Endothelial cell (in vitro differentiated cells): ENCODE data around the gene ACIN1. TPM values are rescaled to one million over a fixed set of nuclear protein-coding genes. Genes with fewer than 3 reads are reported as not detected.

Experiments used
- DNase-seq: peaks from one replicate; pipeline ENCODE4 v3.0.0; 2021; ENCODE audit warnings: low spot score
- H3K27ac Mint-ChIP-seq: one replicate; pipeline ENCODE4 v1.8.0; 2021; ENCODE audit warnings: mixed read lengths, inconsistent platforms; ENCODE audit not compliant: unreplicated experiment
- H3K27me3 Mint-ChIP-seq: one replicate; pipeline ENCODE4 v1.8.0; 2021; ENCODE audit warnings: mild to moderate bottlenecking, moderate library complexity, mixed read lengths, inconsistent platforms; ENCODE audit not compliant: unreplicated experiment
- H3K36me3 Mint-ChIP-seq: one replicate; pipeline ENCODE4 v1.8.0; 2021; ENCODE audit warnings: mild to moderate bottlenecking, low read depth, mixed read lengths, inconsistent platforms; ENCODE audit not compliant: unreplicated experiment
- H3K4me1 Mint-ChIP-seq: one replicate; pipeline ENCODE4 v1.8.0; 2021; ENCODE audit warnings: mild to moderate bottlenecking, mixed read lengths, inconsistent platforms; ENCODE audit not compliant: unreplicated experiment
- H3K4me3 Mint-ChIP-seq: one replicate; pipeline ENCODE4 v1.8.0; 2021; ENCODE audit warnings: mild to moderate bottlenecking, mixed read lengths, inconsistent platforms; ENCODE audit not compliant: unreplicated experiment
- H3K9me3 Mint-ChIP-seq: one replicate; pipeline ENCODE4 v1.8.0; 2021; ENCODE audit warnings: mixed read lengths, inconsistent platforms; ENCODE audit not compliant: unreplicated experiment
- CTCF ChIP-seq: fragments of 200-600 bp; sonication (generic); IDR thresholded peaks from one replicate; pipeline ENCODE4 v1.5.0; 2021; ENCODE audit warnings: antibody characterized with exemption; ENCODE audit not compliant: unreplicated experiment
- total RNA-seq: library from RNA; stranded (reverse); fragmentation: NEBNext Ultra II Directional; extraction: Animal tissue kit (Norgen Biotek cat#: 25700); gene quantifications from one replicate; pipeline ENCODE4 v1.2.1, GENCODE V29; 2021; ENCODE audit not compliant: unreplicated experiment

ACIN1 gene
- total RNA-seq, 1 donor from 2014 or later, result 226 TPM

GRCh38 chr14:23119363-23120327 lies 24.7 kb upstream of the ACIN1 start:
- no peak for DNase-seq
- H3K4me1 Mint-ChIP-seq, result peaks cover 45% of the 10 kb centered on the region
- H3K9me3 Mint-ChIP-seq, result no peaks in the 10 kb centered on the region
- peaks cover 10% of the 10 kb centered on the region for H3K27me3 Mint-ChIP-seq
- H3K36me3 Mint-ChIP-seq, result peaks cover 4% of the 10 kb centered on the region
- H3K4me3 Mint-ChIP-seq, result peak overlapping the region; percentile 66
- no peak for TF ChIP-seq CTCF
- H3K27ac Mint-ChIP-seq, result peak overlapping the region; percentile 49

- H3K9me3 Mint-ChIP-seq, result no peaks in the 10 kb centered on the region
- peak within 1 kb of the TSS; percentile 66 for H3K4me3 Mint-ChIP-seq
- H3K27me3 Mint-ChIP-seq, result peaks cover 10% of the 10 kb centered on the region
- peaks cover 41% of the 10 kb centered on the region for H3K4me1 Mint-ChIP-seq
- H3K36me3 Mint-ChIP-seq, result peaks cover 8% of the 10 kb centered on the region
- TF ChIP-seq CTCF, result no peak
- no peak for DNase-seq
- peak within 1 kb of the TSS; percentile 49 for H3K27ac Mint-ChIP-seq
Observed at GRCh38 chr14:23118506-23119362, 23.8 kb upstream of the ACIN1 start, which contains the start of gene CEBPE. Gene CEBPE (minus strand): TSS chr14:23119255. CDS start chr14:23119091, 164 bp downstream.

- peaks cover 35% of the 10 kb centered on the region for H3K4me1 Mint-ChIP-seq
- peaks cover 10% of the 10 kb centered on the region for H3K27me3 Mint-ChIP-seq
- peaks cover 8% of the 10 kb centered on the region for H3K36me3 Mint-ChIP-seq
- no peak for DNase-seq
- TF ChIP-seq CTCF, result no peak
- no peaks in the 10 kb centered on the region for H3K9me3 Mint-ChIP-seq
- no peak overlapping the region for H3K4me3 Mint-ChIP-seq
- no peak overlapping the region for H3K27ac Mint-ChIP-seq
Observed at GRCh38 chr14:23117371-23118020, 22.6 kb upstream of the ACIN1 start.

- H3K4me1 Mint-ChIP-seq, result peaks cover 19% of the 10 kb centered on the region
- H3K27ac Mint-ChIP-seq, result no peak overlapping the region
- H3K9me3 Mint-ChIP-seq, result no peaks in the 10 kb centered on the region
Observed at GRCh38 chr14:23115918-23116317, 21.0 kb upstream of the ACIN1 start.

More at GRCh38 chr14:23115918-23116317, 21.0 kb upstream of the ACIN1 start:
- H3K4me3 Mint-ChIP-seq, result no peak overlapping the region
- peaks cover 8% of the 10 kb centered on the region for H3K36me3 Mint-ChIP-seq
- H3K27me3 Mint-ChIP-seq, result peaks cover 7% of the 10 kb centered on the region
- DNase-seq, result no peak
- TF ChIP-seq CTCF, result no peak
